Kidney epithelial cell (primary cell): ENCODE results near the gene SPECC1. TPM values are rescaled to one million over a fixed set of nuclear protein-coding genes. Genes with fewer than 3 reads are reported as not detected.
A peak's percentile ranks its signal among the peaks of the same experiment; 100 is the strongest.
"Not testable (repeated sequence)": the region's sequence is repeated elsewhere in the genome, so short reads cannot be mapped to it uniquely, and the experiment has no call there.

Experiments used
- DNase-seq: peaks from one replicate; pipeline ENCODE4 v3.0.0-alpha.2; 2010; ENCODE audit warnings: low read depth
- H3K27me3 ChIP-seq: 2 replicates; pipeline ENCODE4 v1.6.0; 2011; ENCODE audit warnings: low read length; ENCODE audit not compliant: control insufficient read depth, insufficient read depth
- H3K36me3 ChIP-seq: 2 replicates; pipeline ENCODE4 v1.5.1; 2011; ENCODE audit warnings: low read length; ENCODE audit not compliant: control insufficient read depth, insufficient read depth
- H3K4me3 ChIP-seq: 2 replicates; pipeline ENCODE4 v1.5.1; 2011; ENCODE audit warnings: low read depth, mild to moderate bottlenecking, control low read depth, low read length
- total RNA-seq: library from RNA; depleted of rRNA; stranded (reverse); fragments of >200 nt; gene quantifications from 2 replicates; pipeline ENCODE4 v1.2.3, GENCODE V29; 2015
- TF ChIP-seq, protein P1 (sequence below): IDR thresholded peaks from 2 replicates; pipeline ENCODE4 v1.5.1; 2011; ENCODE audit warnings: mild to moderate bottlenecking, moderate library complexity, low read length, control low read depth, inconsistent platforms; ENCODE audit not compliant: insufficient read depth, poor library complexity, severe bottlenecking

SPECC1 gene
- total RNA-seq, 1 donor from 2014 or later, result 62.3 TPM

GRCh38 chr17:20010099-20010863, 1.1 kb downstream of the SPECC1 start:
- H3K36me3 ChIP-seq, result no peaks in the 10 kb centered on the region
- peak; percentile 23 for DNase-seq
- TF ChIP-seq, protein P1, sequence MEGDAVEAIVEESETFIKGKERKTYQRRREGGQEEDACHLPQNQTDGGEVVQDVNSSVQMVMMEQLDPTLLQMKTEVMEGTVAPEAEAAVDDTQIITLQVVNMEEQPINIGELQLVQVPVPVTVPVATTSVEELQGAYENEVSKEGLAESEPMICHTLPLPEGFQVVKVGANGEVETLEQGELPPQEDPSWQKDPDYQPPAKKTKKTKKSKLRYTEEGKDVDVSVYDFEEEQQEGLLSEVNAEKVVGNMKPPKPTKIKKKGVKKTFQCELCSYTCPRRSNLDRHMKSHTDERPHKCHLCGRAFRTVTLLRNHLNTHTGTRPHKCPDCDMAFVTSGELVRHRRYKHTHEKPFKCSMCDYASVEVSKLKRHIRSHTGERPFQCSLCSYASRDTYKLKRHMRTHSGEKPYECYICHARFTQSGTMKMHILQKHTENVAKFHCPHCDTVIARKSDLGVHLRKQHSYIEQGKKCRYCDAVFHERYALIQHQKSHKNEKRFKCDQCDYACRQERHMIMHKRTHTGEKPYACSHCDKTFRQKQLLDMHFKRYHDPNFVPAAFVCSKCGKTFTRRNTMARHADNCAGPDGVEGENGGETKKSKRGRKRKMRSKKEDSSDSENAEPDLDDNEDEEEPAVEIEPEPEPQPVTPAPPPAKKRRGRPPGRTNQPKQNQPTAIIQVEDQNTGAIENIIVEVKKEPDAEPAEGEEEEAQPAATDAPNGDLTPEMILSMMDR, result peak; percentile 58
- H3K27me3 ChIP-seq, result peaks cover 20% of the 10 kb centered on the region
- peak overlapping the region; percentile 41 for H3K4me3 ChIP-seq

DNA sequence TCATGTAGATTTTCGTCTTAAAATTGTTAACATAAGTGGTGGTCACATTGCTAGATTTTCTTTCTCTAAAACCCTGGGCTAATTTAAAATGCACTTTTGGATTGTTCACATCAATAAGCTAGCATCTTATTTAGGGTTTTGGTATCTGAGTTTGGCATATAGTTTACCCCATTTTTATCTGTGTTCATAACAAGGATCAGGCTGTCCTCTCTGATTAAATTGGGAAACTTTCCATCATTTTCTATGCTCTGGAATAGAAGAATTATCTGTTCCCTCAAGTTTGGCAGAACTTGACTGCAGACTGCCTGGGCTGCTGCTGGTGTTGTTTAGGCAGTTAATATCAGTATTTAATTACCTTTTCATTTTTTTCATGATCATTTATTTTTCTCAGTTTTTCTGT, 1.8 kb downstream of the SPECC1 start:
- no peak overlapping the region for H3K4me3 ChIP-seq
- TF ChIP-seq, protein P1, result no peak
- no peak for DNase-seq
- H3K36me3 ChIP-seq, result no peaks in the 10 kb centered on the region
- peaks cover 20% of the 10 kb centered on the region for H3K27me3 ChIP-seq

- H3K36me3 ChIP-seq, result no peaks in the 10 kb centered on the region
- no peak overlapping the region for H3K4me3 ChIP-seq
- peaks cover 20% of the 10 kb centered on the region for H3K27me3 ChIP-seq
- TF ChIP-seq, protein P1, result no peak
- DNase-seq, result no peak
Observed at GRCh38 chr17:20012017-20012536, 2.9 kb downstream of the SPECC1 start.

GRCh38 chr17:20016475-20016992, 7.4 kb downstream of the SPECC1 start:
- not testable (repeated sequence) for H3K27me3 ChIP-seq, H3K4me3 ChIP-seq, H3K36me3 ChIP-seq, DNase-seq

GRCh38 chr17:20022701-20023100, 13.5 kb downstream of the SPECC1 start:
- DNase-seq, result no peak
- H3K36me3 ChIP-seq, result no peaks in the 10 kb centered on the region
- TF ChIP-seq, protein P1, result no peak
- no peaks in the 10 kb centered on the region for H3K27me3 ChIP-seq
- no peak overlapping the region for H3K4me3 ChIP-seq

GRCh38 chr17:20026960-20027359, 17.8 kb downstream of the SPECC1 start:
- Histone ChIP-seq H3K36me3 (no peaks in the 10 kb centered on the region), H3K27me3 (no peaks in the 10 kb centered on the region), H3K4me3 (no peak overlapping the region)
- DNase-seq, result no peak
- TF ChIP-seq, protein P1, result no peak
